Skeletal muscle tissue (tissue), 4 donors: ENCODE data around the gene SIK3. TPM values are rescaled to one million over a fixed set of nuclear protein-coding genes. Genes with fewer than 3 reads are reported as not detected.
A peak's percentile ranks its signal among the peaks of the same experiment; 100 is the strongest.

Experiments used
- H3K27ac ChIP-seq: one replicate; pipeline ENCODE4 v1.7.0; 2013; ENCODE audit warnings: mild to moderate bottlenecking, low read depth, low read length, inconsistent platforms
- H3K27me3 ChIP-seq, 3 donors: one replicate each; pipeline ENCODE4 v1.7.0; 2013; ENCODE audit warnings: low read length in 3 of 3; ENCODE audit not compliant: control insufficient read depth in 3 of 3, insufficient read depth in 3 of 3
- H3K36me3 ChIP-seq, 3 donors: one replicate each; pipeline ENCODE4 v1.7.0; 2013; ENCODE audit warnings: low read length in 3 of 3; ENCODE audit not compliant: control insufficient read depth in 3 of 3, insufficient read depth in 3 of 3
- H3K4me1 ChIP-seq, 3 donors: one replicate each; pipeline ENCODE4 v1.7.0; 2013; ENCODE audit warnings: low read length in 3 of 3, mild to moderate bottlenecking in 3 of 3; ENCODE audit not compliant: control insufficient read depth in 3 of 3, insufficient read depth in 3 of 3
- H3K4me3 ChIP-seq, 3 donors: one replicate each; pipeline ENCODE4 v1.7.0; 2013; ENCODE audit warnings: low read length in 3 of 3
- H3K9ac ChIP-seq, 3 donors: one replicate each; pipeline ENCODE4 v1.7.0; 2013; ENCODE audit warnings: low read length in 3 of 3, mild to moderate bottlenecking in 3 of 3, moderate library complexity in 2 of 3, low read depth in 1 of 3
- H3K9me3 ChIP-seq, 3 donors: one replicate each; pipeline ENCODE4 v1.7.0; 2013; ENCODE audit warnings: low read length in 3 of 3; ENCODE audit not compliant: control insufficient read depth in 3 of 3
- total RNA-seq: library from RNA; depleted of rRNA; stranded (reverse); fragments of >200 nt; gene quantifications from one replicate; pipeline ENCODE4 v1.2.3, GENCODE V29; 2014
- donor health status: Osteomylitis.

Gene SIK3
- total RNA-seq, 1 donor from 2014 or later, result 21.4 TPM

- H3K4me1 ChIP-seq, result peaks cover 4 to 5% (median 4%) of the 10 kb centered on the region in 3 donors
Observed at GRCh38 chr11:116997071-116997470, 101.2 kb downstream of the SIK3 start.

GRCh38 chr11:116994195-116994594, 104.0 kb downstream of the SIK3 start:
- H3K4me3 ChIP-seq, result no peak overlapping the region
- H3K4me1 ChIP-seq, result peaks cover 4 to 11% (median 8%) of the 10 kb centered on the region in 3 donors
- H3K9me3 ChIP-seq, result no peaks in the 10 kb centered on the region
- H3K36me3 ChIP-seq, result no peaks in the 10 kb centered on the region
- no peak overlapping the region for H3K9ac ChIP-seq
- no peak overlapping the region for H3K27ac ChIP-seq
- H3K27me3 ChIP-seq, result no peaks in the 10 kb centered on the region

More at GRCh38 chr11:116997071-116997470, 101.2 kb downstream of the SIK3 start:
- Histone ChIP-seq H3K4me3 (no peak overlapping the region), H3K9me3 (no peaks in the 10 kb centered on the region), H3K36me3 (no peaks in the 10 kb centered on the region), H3K27me3 (no peaks in the 10 kb centered on the region), H3K9ac (no peak overlapping the region), H3K27ac (no peak overlapping the region)

- H3K4me1 ChIP-seq, result peaks cover 8 to 16% (median 9%) of the 10 kb centered on the region in 3 donors
- H3K9ac ChIP-seq, result no peak overlapping the region
- H3K27ac ChIP-seq, result no peak overlapping the region
- no peaks in the 10 kb centered on the region for H3K27me3 ChIP-seq
- H3K36me3 ChIP-seq, result no peaks in the 10 kb centered on the region
- H3K9me3 ChIP-seq, result no peaks in the 10 kb centered on the region
- H3K4me3 ChIP-seq, result no peak overlapping the region
Observed at GRCh38 chr11:116993599-116993998, 104.6 kb downstream of the SIK3 start.

- Histone ChIP-seq H3K27ac (no peak overlapping the region), H3K27me3 (no peaks in the 10 kb centered on the region), H3K9me3 (no peaks in the 10 kb centered on the region), H3K4me3 (no peak overlapping the region), H3K9ac (no peak overlapping the region), H3K4me1 (peaks cover 18 to 22% (median 21%) of the 10 kb centered on the region in 3 donors), H3K36me3 (no peaks in the 10 kb centered on the region)
Observed at GRCh38 chr11:116991491-116991890, 106.7 kb downstream of the SIK3 start.

GRCh38 chr11:116990811-116991210, 107.4 kb downstream of the SIK3 start:
- no peak overlapping the region for H3K4me3 ChIP-seq
- peaks cover 18 to 27% (median 27%) of the 10 kb centered on the region in 3 donors for H3K4me1 ChIP-seq
- no peaks in the 10 kb centered on the region for H3K27me3 ChIP-seq
- H3K36me3 ChIP-seq, result no peaks in the 10 kb centered on the region
- no peak overlapping the region for H3K9ac ChIP-seq
- H3K9me3 ChIP-seq, result no peaks in the 10 kb centered on the region
- no peak overlapping the region for H3K27ac ChIP-seq

- H3K4me1 ChIP-seq, result peaks cover 21 to 29% (median 27%) of the 10 kb centered on the region in 3 donors
- no peak overlapping the region for H3K4me3 ChIP-seq
- H3K9me3 ChIP-seq, result no peaks in the 10 kb centered on the region
- no peaks in the 10 kb centered on the region for H3K27me3 ChIP-seq
- no peak overlapping the region for H3K9ac ChIP-seq
- H3K27ac ChIP-seq, result peak overlapping the region; percentile 15
- H3K36me3 ChIP-seq, result no peaks in the 10 kb centered on the region
Observed at GRCh38 chr11:116990061-116990473, 108.2 kb downstream of the SIK3 start.

GRCh38 chr11:116989184-116989583, 109.0 kb downstream of the SIK3 start:
- Histone ChIP-seq H3K4me1 (peaks cover 27 to 36% (median 28%) of the 10 kb centered on the region in 3 donors), H3K9ac (no peak overlapping the region), H3K4me3 (no peak overlapping the region), H3K36me3 (no peaks in the 10 kb centered on the region), H3K9me3 (no peaks in the 10 kb centered on the region), H3K27ac (peak overlapping the region; percentile 10), H3K27me3 (no peaks in the 10 kb centered on the region)

GRCh38 chr11:116986521-116987105, 111.6 kb downstream of the SIK3 start:
- no peak overlapping the region for H3K9ac ChIP-seq
- H3K9me3 ChIP-seq, result no peaks in the 10 kb centered on the region
- no peaks in the 10 kb centered on the region for H3K36me3 ChIP-seq
- H3K27me3 ChIP-seq, result no peaks in the 10 kb centered on the region
- H3K4me3 ChIP-seq, result no peak overlapping the region
- peaks cover 26 to 35% (median 31%) of the 10 kb centered on the region in 3 donors for H3K4me1 ChIP-seq
- peak overlapping the region; percentile 2 for H3K27ac ChIP-seq

- H3K27me3 ChIP-seq, result no peaks in the 10 kb centered on the region
- peaks cover 20 to 38% (median 30%) of the 10 kb centered on the region in 3 donors for H3K4me1 ChIP-seq
- H3K9me3 ChIP-seq, result no peaks in the 10 kb centered on the region
- peak overlapping the region; percentile 57 for H3K27ac ChIP-seq
- no peak overlapping the region for H3K4me3 ChIP-seq
- H3K9ac ChIP-seq, result no peak overlapping the region
- no peaks in the 10 kb centered on the region for H3K36me3 ChIP-seq
Observed at GRCh38 chr11:116984589-116984988, 113.6 kb downstream of the SIK3 start.

GRCh38 chr11:116984186-116984585, 114.0 kb downstream of the SIK3 start:
- no peaks in the 10 kb centered on the region for H3K27me3 ChIP-seq
- H3K36me3 ChIP-seq, result no peaks in the 10 kb centered on the region
- H3K4me1 ChIP-seq, result peaks cover 19 to 37% (median 30%) of the 10 kb centered on the region in 3 donors
- no peak overlapping the region for H3K9ac ChIP-seq
- H3K4me3 ChIP-seq, result no peak overlapping the region
- no peaks in the 10 kb centered on the region for H3K9me3 ChIP-seq
- H3K27ac ChIP-seq, result peak overlapping the region; percentile 57
